CD4-positive, alpha-beta T cell treated with Interleukin-4 for 4 hours (primary cell): ENCODE results near the gene DDX51.
"Not testable (repeated sequence)": the region's sequence is repeated elsewhere in the genome, so short reads cannot be mapped to it uniquely, and the experiment has no call there.

Source experiments
- DNase-seq: peaks from one replicate; pipeline ENCODE4 v3.0.0-alpha.2; 2020

The DDX51 gene

DNA sequence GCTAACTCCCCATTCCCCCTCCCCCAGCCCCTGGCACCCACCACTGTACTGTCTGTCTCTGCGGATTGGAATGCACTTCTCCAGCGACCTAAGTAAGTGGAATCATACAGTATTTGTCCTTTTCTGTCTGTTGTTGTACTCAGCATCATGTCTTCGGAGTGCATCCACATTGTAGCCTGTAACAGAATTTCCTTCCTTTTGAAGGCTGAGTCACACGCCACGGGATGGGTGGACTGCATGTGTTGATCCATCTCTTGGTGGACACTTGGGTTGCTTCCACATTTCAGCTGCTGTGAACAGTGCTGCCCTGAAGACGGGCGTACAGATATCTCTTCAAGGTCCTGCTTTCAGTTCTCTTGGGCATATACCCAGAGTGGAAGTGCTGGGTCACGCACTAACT is 34.4 kb downstream of the DDX51 start:
- DNase-seq: no peak

DNA sequence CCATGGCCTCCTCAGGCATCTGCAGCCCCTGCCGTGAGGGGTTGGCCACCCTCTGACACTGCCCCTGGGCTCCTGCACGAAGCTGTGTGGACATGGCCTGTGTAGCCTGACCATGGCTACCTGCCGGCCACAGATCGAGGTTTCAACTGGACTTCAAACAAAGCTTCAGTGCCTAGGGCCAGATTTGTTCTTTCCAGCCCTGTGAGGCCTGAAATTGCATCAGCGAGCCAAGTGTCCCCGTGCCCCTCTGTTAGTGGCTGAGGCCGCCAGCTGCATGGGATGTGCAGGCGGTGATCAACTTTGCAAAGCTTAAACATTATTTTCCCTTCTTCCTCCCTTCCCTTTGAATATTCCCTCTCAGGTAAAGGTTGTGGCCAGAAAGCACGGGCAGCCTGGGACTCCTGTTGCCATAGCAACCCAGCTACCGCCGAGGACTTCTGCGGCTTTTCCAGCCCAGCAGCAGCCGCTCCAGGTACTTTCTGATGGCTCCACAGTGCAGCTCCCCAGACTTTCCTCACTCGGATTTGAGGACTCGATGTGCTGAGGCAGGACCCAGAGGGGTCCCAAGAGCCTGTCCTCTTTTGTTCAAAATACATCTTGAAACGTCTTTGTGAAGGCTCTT is 35.8 kb downstream of the DDX51 start:
- DNase-seq: no peak

DNA sequence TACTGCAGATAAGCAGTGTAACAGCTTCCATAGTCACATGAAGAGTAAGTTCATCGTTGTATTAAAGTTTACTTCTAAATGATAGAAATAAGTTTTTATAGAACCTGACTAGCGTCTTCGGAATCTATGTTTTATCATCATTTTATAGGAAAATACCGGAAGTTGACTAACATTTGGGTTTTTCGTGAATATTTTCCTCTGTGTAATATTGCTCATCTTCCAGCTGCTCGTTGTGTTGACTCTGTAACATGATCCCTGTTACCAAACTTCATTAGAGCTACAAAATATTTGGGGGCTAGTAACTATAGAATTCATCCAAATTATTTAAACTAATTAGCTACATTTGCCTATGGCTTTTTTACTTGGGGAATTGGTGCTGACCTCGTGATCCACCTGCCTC is 37.2 kb downstream of the DDX51 start:
- no peak for DNase-seq

DNA sequence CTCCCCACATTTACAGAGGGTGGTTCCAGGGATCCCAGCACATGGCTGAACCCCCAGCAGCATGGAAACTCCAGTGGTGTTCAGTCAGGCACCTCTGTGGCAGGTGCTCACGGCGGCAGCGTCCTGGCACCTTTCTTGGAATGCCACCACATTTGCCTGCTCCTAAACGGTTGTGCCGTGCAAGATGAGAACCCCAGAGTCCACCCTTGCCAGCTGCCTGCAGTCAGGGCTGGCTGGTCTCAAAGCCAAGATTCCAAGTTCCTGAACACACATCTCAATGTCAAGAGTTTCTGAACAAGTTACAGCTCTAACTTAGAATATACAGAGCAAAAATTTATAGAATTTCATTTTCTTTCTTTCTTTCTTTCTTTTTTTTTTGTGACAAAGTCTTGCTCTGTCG is 38.7 kb downstream of the DDX51 start:
- DNase-seq: no peak

DNA sequence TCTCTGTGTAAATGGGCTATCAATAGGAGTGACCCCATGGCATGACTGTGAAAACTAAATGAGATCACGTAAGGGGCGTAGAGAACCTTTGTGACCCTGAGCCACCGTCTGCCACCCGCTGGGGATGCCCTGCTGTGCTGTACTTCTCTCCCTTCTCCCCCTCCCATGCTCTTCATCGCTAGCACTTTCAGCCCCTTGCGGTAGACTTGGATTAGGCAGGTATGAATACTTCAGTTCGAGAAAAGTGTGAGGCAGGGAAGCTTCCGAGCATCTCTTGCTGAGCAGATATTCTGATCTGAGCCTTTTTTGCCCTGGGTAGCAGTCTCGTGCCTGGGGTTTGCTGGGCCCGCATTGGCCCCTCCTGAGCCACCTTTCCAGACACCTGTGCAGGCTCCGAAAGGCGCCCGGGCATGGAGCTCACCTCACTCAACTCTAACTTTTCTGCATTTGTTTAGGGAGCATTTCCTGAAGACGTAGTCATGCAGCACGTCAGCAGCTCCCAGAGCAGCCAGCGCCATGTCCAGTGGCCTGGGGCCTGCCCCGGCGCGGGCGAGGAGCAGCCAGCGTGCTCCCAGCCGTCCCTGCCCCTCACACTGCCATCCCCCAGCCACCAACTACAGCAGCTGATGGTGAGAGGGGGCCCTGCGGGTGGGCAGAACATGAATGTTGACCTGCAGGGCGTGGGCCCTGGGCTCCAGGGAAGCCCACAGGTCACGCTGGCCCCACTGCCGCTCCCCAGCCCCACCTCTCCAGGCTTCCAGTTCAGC is 40.4 kb downstream of the DDX51 start:
- no peak for DNase-seq

DNA sequence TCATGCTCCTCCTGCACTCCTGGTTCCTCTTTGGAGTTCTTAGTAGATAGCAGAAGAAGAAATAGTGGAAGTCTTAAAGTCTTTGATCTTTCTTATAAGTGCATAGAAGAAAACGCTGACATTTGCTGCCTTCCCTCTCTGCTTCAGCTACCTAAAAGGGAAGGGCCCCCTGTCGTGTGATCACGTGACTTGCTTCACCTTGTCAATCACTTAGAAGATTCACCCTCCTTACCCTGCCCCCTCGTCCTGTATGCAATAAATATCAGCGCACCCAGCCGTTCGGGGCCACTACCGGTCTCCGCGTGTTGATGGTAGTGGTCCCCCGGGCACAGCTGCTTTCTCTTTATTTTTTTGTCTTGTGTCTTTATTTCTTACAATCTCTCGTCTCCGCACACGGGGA is 41.0 kb downstream of the DDX51 start:
- DNase-seq: not testable (repeated sequence)

DNA sequence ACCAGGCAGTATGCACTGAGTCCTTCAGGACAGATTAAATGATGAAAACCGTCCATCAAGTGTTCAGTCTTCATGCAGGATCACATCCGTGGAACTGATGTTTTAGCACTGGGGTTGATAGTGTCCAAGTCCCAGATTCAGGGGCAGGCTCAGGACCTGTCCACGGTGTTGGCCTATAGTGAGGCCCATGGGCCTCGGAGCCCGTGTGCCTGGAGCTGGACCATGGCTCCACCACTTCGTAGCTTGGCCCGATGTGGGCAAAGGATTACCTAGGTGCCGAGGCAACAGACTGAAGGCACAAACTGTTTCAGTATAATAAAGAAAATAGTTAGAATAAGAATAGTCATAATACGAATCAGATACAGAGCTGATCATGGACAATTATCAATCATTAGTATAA is 41.8 kb downstream of the DDX51 start:
- DNase-seq: no peak

DNA sequence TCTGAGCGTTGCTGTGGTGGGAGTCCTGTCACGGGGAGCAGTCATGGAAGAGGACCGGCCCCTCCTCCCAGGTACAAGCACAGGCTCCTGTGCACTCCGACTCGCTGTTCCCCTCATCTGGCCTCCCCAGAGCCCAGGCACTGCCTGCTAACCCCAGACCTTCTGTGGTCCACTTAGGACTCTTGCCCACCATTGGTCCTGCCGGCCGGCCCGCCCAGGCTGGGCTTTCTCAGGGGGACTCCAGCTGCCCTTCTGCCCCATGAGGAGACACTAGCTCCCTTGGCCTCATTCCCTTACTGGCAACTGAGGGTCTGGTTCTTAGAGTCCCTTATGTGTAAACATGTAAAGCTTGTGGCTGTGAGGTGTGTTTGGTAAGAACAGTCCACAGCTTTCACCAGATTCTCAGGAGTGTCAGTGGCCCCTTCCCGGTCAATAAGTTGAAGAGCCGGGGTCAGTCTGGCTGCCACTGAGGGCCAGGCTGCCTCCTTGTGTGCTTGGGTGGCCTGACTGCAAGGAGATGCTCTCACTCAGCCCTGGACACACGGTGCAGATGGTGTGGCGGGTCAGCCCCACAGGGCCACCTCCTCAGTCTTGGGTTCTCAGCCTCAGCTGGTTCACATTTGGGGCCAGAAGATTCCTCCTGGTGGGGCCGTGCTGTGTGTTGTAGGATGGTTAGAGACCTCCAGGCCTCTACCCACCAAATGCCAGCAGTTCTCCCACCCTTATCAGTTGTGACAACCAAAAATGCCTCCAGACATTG is 43.6 kb downstream of the DDX51 start:
- DNase-seq: no peak

DNA sequence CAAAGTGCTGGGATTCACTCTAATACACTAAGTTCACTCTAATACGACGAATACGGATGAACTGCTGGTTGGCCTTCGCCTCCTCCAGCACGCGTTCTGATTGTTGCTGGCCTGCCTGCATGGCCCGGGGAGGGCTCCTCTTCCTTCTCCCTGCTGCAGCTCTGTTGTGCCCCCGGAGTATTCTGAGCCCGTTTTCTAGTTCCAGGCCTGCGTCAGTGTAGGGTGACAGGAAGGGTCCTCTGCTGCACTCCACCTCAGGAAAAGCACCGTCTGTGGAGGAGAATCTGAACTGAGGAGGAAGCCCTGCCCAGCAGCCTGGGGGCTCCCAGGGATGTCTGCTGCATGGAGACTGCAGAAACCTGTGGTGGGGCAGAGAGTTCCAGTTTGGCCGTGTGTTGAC is 44.4 kb downstream of the DDX51 start:
- no peak for DNase-seq

DNA sequence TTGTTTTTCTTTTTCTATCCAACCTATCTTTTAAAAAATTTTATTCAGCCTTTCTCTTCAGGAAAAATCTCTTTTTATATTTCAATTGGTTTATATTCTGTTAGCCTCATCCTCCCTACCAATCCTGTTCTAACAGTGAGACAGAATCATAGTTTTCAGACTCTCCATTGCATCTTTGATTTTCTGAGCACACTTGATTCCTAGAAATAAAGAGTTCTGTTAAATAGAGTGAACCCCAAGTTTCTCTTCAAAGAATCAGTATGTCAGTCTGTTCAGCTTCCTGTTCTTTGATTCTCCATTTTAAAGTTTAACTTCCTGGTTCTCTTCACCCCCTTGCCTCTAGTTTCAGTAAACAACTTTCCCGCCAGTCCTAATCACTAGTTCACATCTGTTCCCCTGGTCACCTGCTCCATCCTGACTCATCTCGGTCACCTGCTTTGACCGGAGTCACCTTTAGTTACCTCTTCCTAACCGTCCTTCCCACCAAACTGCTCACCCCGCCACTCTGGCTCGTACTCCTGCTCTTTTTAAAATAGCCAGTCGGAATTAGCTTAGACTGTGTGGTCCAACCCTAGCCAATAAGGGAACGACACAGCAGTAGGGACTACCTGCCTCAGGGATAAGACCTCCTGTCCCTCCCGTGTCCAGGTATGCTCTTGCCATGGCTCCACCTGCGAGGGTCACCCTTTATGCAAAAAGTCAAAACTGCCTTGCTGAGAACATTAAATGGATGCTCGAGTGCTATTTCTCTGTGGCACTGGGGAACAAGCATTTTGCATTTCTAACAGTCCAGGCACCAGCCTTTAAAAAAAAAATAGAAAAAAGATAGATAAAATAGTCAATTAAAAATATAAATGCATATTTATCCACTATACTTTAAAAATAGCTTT is 48.4 kb downstream of the DDX51 start:
- DNase-seq: no peak

DNA sequence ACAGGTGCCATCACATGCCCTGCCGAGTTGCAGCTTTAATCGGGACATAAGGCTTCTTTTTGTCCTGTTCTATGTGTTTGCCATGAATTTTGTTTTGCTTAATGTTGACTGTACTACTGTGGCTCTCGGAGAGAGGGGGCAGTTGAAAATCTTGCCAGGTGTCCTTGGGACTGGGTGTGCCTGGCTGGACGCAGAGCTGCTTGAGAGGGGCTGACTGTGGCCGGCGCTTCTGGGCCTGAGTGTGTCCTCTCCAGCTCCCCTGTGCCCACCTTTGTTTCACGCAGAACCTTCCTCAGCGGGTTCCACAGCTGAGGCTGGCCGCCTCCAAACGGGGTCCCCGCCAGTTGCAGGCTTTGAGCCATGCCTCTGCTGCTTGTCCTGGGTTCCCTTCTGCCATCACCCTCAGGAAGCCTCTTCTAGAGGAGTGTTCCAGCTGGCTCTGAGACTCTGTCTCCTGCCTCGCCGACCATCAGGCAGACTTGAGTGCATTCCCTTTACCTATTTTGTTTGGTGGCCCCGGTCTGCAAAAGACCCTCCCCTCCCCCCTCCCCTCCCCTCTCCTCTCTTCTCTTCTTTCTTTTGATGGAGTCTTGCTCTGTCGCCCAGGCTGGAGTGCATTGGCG is 49.7 kb downstream of the DDX51 start:
- DNase-seq: no peak

DNA sequence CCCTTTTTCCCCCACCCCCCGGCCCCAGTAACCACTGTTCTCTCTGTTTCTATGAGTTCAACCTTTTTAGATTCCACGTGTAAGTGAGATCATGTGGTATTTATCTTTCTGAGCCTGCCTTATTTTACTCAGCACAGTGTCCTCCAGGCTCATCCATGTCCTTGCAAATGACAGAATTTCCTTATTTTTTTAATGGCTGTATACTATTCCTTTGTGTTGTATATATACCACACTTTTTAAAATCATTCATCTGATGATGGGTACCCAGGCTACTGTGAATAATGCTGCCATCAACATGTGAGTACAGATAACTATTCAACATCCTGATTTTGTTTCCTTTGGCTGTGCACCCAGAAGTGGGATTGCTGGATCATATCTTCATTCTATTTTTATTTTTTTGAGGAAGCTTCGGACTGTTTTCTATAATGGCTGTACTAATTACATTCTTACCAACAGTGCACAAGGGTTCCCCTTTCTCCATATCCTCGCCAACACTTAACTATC is 54.7 kb downstream of the DDX51 start:
- no peak for DNase-seq
